Hematopoietic multipotent progenitor cell (in vitro differentiated cells): ENCODE measurements around the gene PP2D1. TPM values are rescaled to one million over a fixed set of nuclear protein-coding genes. Genes with fewer than 3 reads are reported as not detected.

Experiments
- small RNA-seq: library from RNA; depleted of rRNA; stranded (forward); fragments of <200 nt; gene quantifications from one replicate; pipeline ENCODE3, GENCODE V24; 2012
- total RNA-seq: library from RNA; depleted of rRNA; stranded (reverse); fragments of >200 nt; gene quantifications from one replicate; pipeline ENCODE4 v1.2.3, GENCODE V29; 2012

The PP2D1 gene
- total RNA-seq, 1 donor: not detected

Small RNA genes lying within 50 kb of the gene (small RNA-seq; reads per million reads assigned to genes)
- gene RNU4-85P (not detected), gene RPL39P18 (not detected)

Other genes with a start within 250 kb of the PP2D1 start
- not detected for gene EFHB, start 78.0 kb downstream of the PP2D1 start, total RNA-seq
- gene RAB5A, start 65.2 kb downstream of the PP2D1 start, total RNA-seq: 36.4 TPM
- 4.6 TPM for gene KAT2B, start 28.2 kb upstream of the PP2D1 start, total RNA-seq
- gene SGO1, start 173.9 kb upstream of the PP2D1 start, total RNA-seq: 0.81 TPM